ENCODE data around the gene MUC20. TPM values are rescaled to one million over a fixed set of nuclear protein-coding genes. Genes with fewer than 3 reads are reported as not detected.
"Not testable (repeated sequence)": the region's sequence is repeated elsewhere in the genome, so short reads cannot be mapped to it uniquely, and the experiment has no call there.

The MUC20 gene
- total RNA-seq, 1 donor from 2014 or later, result 5.3 TPM

DNA sequence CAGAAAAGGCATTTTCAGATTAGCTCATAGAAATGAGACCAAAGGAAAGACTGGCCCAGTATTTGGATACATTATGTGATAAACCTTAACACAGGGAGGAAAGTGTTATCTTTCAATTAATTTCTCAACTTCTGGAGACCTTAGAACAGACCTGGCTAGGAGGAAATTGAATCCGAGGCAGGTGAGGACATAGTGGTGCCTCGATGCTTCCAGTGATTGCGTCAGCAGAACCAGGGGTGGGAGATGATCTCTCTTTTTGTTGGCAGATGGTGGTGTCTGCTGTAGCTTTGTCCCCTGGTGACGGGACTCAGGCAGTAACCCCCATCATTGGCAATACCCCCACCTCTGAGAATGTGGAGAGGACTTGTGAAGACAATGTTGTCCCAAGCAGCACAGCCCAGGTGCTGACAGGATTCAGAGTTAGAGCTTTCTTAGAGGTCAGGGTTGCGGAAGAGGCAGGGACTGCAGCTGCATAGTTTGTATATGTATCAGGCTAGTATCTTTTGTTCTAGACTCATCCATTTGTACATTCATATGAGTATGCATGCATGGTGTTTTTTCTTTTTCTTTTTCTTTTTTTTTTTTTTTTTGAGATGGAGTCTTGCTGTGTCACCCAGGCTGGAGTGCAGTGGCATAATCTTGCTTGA, 27.9 kb upstream of the MUC20 start:
- intact Hi-C loops (cut with micrococcal nuclease), result no loop called here

DNA sequence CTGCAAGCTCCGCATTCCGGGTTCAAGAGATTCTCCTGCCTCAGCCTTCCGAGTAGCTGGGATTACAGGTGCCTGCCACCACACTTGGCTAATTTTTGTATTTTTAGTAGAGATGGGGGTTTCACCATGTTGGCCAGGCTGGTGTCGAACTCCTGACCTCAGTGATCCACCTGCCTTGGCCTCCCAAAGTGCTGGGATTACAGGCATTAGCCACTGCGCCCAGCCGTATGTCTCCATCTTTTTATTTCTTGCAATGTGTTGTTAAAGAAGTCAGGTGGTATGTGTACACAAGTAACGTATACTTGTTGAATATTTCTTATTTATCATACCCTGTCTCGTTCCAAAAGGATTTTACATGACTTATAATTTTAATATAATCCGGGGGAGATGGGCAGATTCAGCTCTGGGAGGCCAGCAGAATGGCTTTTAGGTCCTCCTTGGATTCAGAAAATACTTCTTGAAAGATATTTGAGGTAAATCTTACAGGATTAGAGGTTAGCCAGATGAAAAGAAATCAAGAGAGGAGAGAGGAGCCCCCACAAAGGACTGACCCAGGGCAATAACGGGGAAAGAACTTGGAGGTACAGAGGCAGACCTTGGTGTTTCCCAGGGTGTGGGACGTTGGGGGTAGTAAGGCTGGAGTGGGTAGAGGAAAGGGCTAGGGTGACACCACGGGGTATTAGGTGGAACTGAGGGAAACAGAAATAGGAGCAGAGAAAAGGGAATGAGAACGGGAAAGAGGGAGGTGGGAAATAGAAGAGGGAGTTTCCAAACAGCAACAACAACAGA, 27.2 kb upstream of the MUC20 start:
- intact Hi-C loops (cut with micrococcal nuclease), result no loop called here

DNA sequence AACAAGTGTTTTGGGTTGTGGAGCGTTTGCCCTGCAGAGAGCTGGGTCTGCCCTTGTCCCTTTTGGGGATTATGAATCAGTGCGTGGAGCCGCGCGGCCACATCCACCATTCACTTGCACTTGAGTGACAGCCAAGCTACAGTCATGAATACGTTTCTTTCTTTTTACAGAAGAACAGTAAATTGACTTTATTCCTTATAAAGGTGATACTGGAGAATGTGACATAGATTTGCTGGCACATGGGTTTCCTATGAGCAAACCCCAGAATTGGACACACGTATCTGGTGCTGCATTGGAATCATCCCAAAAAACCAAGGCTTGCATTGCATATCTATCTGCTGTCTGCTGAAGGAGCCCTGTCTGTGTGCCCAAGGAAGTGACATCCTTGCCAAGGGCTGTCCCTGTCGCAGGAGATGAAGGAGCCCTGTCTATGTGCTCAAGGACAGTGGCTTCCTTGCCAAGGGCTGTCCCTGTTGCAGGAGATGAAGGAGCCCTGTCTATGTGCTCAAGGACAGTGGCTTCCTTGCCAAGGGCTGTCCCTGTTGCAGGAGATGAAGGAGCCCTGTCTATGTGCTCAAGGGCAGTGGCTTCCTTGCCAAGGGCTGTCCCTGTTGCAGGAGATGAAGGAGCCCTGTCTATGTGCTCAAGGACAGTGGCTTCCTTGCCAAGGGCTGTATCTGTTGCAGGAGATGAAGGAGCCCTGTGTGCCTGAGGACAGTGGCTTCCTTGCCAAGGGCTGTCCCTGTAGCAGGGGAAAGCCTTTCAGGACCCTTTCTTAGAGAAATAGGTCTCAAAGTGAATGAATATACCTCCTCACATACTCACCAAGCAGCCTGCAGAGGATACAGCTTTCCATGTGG, 26.3 kb upstream of the MUC20 start:
- intact Hi-C loops (cut with micrococcal nuclease), result not testable (repeated sequence)

DNA sequence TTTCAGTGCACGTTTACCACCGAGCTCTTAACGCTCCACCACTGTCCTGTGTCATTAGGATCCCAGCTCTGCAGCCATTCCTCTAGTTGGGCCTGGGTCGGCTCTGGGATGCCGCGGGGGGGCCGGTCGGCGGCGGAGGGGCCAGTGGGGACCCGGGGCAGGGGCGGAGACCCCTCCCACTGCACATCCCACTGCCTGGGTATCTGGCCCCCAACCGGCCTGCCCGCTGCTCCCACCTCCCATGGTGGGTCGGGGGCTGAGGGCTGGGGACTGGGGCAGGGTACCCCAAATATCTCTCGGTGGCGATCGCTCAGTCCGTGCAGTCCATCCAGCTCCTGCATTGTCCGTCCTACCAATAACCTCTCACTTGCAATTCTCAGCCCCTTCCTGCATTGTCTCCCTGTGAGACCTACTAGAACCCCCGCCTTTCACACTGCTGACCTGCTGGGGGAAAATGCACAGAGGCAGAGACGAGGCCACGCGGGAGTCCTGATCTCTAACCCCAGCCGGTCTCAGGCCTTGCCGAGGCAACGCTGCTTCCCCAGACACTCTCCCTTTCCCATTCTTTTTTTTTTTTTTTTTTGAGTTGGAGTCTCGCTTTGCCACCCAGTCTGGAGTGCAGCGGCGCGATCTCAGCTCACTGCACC, 24.0 kb upstream of the MUC20 start:
- intact Hi-C loops (cut with micrococcal nuclease), result no loop called here

DNA sequence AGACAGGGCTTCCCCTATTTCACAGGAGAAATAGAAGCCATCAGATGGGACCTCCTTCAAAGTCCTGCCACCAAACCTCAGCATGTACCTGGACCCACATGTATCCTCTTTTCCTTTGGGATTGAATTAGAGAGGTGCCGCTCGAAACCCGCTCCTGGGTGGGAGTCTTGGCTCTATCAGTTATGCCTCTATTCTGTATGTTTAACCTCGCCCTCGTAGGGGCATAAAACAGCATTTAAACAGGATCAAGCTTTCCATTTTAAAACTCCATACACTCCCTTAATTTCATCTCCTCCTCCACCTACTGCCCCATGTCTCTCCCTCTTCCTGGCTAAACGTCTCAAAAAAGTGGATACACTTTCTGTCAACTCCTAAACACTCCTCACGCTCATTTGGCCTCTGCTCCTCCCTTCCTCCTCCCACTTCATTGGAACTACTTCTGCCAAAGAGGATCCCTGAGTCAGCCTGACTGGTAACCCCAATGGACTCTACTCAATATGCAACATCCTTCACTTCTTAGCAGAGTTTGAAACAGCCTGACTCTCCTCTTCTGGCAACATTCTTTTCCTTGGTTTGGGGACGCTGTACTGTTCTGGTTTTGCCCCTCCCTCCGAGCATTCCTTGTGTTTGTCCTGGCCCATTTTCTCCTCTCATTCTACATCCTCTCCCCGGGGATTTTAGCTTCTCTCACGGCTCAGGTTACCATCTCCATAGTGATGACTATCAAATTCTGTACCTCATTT, 23.0 kb upstream of the MUC20 start:
- intact Hi-C loops (cut with micrococcal nuclease), result no loop called here

DNA sequence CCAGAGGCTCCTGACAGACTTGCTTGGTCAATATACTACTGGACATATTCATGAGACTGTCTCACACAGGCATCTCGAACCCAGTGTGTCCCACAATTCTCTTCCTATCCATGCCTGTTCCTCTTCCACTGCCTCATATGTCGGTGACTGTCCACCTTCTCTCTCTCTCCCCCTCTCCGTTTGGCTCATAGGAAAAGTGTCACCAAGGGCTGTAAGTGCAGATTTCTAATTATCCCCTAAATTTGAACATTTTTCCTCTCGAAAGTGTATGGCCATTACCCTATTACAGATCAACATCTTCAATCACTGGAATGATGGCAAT, 22.5 kb upstream of the MUC20 start:
- intact Hi-C loops (cut with micrococcal nuclease), result no loop called here

DNA sequence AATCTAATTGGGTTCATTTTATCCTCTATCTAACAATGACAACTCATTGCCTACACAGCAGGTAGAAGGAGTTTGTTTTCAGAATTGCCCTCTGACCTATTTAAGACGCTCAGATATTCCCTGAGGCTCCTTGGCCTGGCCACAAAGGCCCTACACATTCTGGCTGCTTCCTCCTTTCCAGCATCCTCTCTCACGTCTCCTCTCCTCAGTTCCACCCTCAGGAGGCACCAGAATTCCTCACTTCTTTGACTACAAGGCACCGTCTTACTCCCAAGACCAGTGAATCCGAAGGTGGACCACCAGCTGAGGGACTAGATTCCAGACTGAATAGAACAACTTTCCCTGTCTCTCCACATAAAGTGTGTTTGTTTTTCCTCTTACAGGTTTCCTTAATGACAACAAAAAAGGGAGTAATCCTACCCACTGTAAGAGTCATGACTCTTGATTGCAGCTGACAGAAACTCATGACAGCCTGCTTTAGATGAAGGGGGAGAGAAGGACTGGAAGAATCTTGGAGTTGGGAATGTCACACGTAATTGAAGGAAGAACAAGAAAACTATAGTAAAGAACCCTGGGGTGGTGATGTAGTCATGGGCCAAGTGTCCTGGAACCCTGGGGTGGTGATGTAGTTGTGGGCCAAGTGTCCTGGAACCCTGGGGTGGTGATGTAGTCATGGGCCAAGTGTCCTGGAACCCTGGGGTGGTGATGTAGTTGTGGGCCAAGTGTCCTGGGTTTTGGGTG, 22.0 kb upstream of the MUC20 start:
- intact Hi-C loops (cut with micrococcal nuclease), result no loop called here

DNA sequence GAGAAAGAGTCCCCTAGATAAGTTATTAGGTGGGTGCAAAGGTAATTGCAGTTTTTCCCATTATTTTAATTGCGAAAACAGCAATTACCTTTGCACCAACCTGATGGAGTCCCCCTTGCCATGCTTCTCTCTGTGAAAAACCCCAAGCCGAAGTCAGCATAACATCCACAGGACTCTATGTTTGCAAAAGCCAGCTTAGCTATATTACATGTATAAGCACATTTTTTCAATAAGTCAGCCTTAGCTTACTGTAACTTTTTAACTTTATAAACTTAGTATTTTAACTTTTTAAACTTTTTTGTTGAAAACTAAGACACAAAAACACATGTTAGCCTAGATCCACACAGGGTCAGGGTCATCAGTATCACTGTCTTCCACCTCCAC, 21.4 kb upstream of the MUC20 start:
- intact Hi-C loops (cut with micrococcal nuclease), result no loop called here

DNA sequence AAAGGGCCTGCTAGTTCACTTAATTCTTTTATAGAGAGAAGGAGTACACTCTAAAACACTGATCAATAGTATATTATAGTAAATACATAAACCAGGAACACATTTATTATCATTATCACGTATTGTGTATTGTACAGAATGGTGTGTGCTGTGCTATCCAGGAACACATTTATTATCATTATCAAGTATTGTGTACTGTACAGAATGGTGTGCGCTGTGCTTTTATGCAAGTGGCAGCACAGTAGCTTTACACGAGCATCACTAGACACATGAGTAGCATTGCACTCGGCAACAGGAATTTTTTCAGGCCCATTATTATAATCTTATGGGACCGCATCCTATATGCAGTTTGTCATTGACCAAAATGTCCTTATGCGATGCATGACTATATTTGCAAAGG, 20.9 kb upstream of the MUC20 start:
- intact Hi-C loops (cut with micrococcal nuclease), result no loop called here

DNA sequence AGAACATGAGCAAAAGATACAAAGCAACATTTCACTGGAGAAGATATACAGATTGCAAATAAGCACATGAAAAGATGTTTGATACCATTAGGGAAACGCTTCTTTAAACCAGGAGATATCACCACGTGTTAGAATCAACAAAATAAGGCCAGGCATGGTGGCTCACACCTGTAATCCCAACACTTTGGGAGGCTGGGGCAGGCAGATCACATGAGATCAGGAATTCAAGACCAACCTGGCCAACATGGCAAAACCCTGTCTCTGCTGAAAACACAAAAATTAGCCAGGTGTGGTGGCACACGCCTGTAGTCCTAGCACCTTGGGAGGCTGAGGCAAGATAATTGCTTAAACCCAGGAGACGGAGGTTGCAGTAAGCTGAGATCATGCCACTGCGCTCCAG, 20.5 kb upstream of the MUC20 start:
- intact Hi-C loops (cut with micrococcal nuclease), result no loop called here

DNA sequence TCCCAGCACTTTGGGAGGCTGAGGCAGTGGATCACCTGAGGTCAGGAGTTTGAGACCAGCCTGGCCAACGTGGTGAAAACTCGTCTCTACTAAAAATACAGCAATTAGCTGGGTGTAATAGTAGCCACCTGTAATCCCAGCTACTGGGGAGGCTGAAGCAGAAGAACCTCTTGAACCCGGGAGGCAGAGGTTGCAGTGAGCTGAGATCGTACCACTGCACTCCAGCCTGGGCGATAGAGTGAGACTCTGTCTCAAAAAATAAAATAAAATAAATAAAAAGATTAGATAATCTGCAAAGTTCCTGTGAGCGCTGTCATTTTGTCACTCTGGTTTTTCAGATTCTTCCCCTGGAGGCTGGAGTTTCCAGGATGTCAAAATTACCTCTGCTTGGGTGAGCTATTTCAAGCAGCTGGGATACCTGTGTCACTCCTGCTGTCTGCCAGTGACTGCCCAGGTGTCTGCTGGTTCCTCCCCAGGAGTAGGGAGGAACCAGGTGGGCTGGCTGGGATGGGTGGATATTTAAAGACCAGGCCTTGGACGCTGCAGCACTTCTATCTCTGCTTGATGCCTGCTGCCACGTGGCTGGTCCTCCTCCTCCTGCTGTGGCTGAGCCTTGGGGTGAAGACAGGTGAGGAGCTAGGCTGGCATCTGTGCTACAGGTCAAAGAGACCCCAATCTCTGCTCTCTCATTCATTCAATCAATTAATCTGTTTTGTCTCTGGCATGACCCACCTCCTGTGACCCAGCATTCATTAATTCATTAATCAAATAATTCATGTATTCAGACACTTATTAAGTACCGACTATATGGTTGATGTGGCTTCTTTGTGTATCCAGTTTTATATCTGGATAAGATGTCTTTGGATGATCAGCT, 19.5 kb upstream of the MUC20 start:
- intact Hi-C loops (cut with micrococcal nuclease), result no loop called here

DNA sequence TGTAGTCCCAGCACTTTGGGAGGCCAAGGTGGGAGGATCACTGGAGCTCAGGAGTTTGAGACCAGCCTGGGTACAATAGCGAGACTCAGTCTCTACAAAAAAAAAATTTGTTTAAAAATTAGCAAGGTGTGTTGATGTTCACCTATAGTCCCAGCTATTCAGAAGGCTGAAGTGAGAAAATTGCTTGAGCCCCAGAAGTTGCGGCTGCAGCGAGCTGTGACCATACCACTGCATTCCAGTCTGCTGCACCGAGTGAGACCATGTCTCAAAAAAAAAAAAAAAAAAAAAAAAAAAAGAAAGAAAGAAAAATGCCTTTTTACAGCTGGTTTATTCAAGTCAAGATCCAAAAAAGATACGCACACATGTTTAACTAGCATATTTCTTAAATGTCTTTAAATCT, 17.0 kb upstream of the MUC20 start:
- intact Hi-C loops (cut with micrococcal nuclease), result loop anchor here (1.0 kb wide), 1 partner anchor 16 kb away; no protein-coding TSS in a partner anchor

DNA sequence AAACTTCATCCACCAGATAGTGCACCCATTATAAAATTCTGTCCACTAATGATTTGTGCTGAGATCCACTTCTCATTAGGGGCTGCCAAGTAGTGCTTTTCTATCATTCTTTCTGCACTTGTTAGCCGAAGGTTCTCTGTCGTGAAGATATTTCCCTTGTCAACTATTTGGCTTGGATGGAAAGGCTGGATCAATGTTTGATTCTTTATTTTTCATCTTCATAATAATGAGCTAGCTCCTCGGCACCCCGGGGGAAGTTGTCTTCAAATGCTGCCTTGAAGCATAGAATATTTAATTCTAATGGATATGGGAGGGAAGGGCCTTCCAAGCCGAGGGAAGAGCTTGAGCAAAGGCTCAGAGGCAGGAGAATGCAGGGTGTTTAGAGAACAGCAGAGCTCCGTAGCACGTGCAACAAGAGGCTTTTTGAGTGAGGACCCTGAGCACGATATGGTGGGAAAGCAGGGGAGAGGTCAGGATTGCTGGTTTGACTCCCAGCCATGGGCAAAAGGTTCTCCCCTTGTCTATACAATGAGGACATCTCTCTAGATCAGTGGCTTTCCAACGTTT, 16.3 kb upstream of the MUC20 start:
- intact Hi-C loops (cut with micrococcal nuclease), result loop anchor here (1.0 kb wide), 1 partner anchor 17 kb away; no protein-coding TSS in a partner anchor

DNA sequence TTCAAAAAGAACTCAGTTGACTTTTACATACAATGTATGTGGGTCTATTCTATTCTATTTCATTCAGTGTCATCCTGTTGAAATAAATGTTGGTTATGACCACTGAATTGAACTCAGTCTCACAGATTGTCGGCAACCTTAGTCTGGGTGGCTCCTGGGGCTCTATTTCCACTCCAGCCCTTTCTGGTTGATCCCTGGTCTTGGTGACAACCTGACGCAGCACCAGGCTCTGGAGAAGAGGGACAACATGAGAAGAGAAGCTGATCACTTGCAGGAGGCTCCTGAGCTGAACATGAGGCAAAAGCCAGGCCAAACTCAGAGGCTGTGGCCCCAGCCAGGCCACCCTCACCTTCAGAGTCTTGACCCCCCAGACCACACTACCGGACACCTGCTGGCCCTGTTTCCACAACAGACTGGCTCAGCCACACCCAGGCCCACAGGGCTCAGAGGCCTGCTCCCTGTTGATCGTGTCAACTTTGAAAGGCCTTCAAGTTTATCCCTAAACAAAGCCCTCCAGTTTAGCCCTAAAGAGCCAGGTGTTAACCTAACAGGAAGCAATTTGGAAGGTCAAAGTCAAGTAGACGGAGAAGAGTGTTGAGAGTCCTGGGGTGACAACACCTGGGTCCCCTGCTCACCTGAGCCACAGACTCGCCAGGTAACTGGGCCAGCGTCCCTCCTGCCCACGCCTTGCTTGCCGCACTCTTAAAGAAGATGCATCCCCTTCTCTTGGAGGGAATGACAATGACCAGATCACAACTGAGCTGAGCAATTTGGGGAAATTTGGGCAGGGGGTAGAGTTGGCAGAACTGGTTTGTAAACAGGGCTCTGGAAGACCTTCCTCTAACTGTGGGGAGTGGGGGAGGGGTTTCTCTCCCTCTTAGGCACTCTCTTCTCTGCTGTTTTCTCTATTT, 15.4 kb upstream of the MUC20 start:
- intact Hi-C loops (cut with micrococcal nuclease), result no loop called here

DNA sequence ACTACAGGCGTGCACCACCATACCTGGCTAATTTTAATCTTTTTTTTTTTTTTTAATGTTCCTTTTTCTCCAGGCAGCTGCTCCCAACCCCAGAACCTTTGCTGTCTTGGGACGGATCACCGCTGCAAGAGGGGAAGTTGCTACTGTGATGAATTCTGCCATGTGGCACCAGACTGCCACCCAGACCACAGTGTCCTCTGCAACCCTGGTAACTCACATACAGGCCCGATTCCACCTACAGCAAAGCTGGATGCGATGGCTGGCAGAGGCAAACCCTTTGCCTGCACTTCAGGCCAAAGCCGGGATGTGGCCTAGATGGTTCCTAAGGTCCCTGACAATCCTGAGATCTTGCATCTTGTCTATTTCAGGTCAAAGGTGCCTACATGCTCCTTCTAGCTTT, 12.7 kb upstream of the MUC20 start:
- intact Hi-C loops (cut with micrococcal nuclease), result no loop called here

DNA sequence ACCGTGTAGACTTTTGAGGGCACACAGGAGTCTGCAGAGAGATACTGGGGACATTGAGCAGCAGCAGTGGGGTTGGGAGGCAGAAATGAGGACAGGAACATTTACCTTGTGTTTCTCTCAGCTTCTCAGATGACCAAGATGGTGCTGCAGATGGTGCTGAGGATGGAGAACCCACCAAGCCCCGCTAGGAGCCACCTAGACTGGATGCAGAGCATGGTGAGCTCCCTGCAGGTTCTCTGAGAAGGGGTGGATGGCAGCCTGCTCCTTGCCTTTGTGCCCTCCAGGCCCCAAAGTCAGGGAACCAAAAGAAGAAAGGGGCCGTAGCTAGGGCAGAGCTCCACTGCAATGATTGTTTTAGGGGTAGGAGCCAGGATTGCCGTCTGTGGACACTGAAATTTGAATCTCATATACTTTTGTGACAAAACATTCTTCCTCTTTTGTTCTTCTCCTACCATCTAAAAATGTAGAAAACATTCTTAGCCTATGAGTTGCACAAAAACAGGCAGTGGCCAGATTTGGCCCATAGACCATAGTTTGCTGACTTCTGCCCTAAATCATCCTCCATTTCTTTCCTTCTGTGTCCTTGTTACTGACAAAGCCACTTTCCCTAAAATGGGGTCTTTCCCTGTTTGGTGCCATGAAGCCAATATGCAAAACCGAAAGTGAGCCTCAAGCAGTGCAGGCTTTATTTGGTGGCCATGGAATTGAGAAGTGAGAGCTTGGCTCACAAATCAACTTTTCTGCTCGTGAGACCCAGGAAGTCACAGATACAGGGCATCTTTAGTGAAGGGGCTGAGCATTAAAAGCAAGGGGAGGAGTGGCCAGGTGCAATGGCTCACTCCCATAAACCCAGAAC, 11.9 kb upstream of the MUC20 start:
- intact Hi-C loops (cut with micrococcal nuclease), result no loop called here

DNA sequence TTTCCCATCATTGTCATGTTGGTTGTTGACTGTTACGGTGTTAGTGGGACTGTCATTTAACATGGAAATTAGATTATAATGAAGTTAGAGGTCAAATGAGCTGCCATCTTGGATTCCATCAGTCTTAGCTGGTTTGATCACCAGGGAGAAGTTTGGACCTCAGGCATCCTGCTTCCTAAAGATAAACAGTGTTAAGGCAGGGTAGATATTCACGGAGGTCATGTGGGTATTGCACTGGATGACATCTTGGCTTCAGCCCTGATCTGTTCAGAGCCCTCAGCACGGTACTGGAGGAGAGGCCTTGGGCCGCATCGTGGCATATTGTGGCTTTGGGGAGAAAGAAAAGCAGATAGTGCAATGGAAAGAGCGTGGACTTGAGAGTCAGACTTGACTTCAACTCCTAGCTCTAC, 11.1 kb upstream of the MUC20 start:
- intact Hi-C loops (cut with micrococcal nuclease), result no loop called here
